H9 (cell line): ENCODE results near the gene AATK. TPM values are rescaled to one million over a fixed set of nuclear protein-coding genes. Genes with fewer than 3 reads are reported as not detected.
A peak's percentile ranks its signal among the peaks of the same experiment; 100 is the strongest.

Experiments used
- DNase-seq: peaks from one replicate; pipeline ENCODE4 v3.0.0-alpha.2; 2017
- H2AFZ ChIP-seq: one replicate; pipeline ENCODE4 v1.6.1; 2013; ENCODE audit warnings: mild to moderate bottlenecking, low read length, control low read depth, moderate library complexity
- H2AK5ac ChIP-seq: 2 replicates; pipeline ENCODE4 v1.6.1; 2013; ENCODE audit warnings: low read length, control low read depth, mixed read lengths; ENCODE audit not compliant: insufficient read length
- H2BK120ac ChIP-seq: one replicate; pipeline ENCODE4 v1.6.1; 2013; ENCODE audit warnings: low read depth, mild to moderate bottlenecking, low read length, control low read depth, inconsistent platforms; ENCODE audit not compliant: poor library complexity, severe bottlenecking
- H2BK12ac ChIP-seq: 2 replicates; pipeline ENCODE4 v1.6.1; 2013; ENCODE audit warnings: low read length, control low read depth, mixed read lengths, low read depth; ENCODE audit not compliant: insufficient read length
- H2BK15ac ChIP-seq: 2 replicates; pipeline ENCODE4 v1.6.1; 2013; ENCODE audit warnings: low read depth, low read length, control low read depth
- H2BK20ac ChIP-seq: one replicate; pipeline ENCODE4 v1.6.1; 2013; ENCODE audit warnings: low read depth, mild to moderate bottlenecking, low read length, control low read depth, inconsistent platforms; ENCODE audit not compliant: poor library complexity, severe bottlenecking
- H2BK5ac ChIP-seq: 2 replicates; pipeline ENCODE4 v1.6.1; 2013; ENCODE audit warnings: low read length, control low read depth, mixed read lengths; ENCODE audit not compliant: insufficient read length
- H3K14ac ChIP-seq: 2 replicates; pipeline ENCODE4 v1.6.1; 2013; ENCODE audit warnings: low read length, control low read depth; ENCODE audit not compliant: insufficient read depth
- H3K18ac ChIP-seq: 2 replicates; pipeline ENCODE4 v1.6.1; 2013; ENCODE audit warnings: low read depth, mild to moderate bottlenecking, mixed read lengths, low read length, control low read depth; ENCODE audit not compliant: insufficient read length
- H3K23ac ChIP-seq: 2 replicates; pipeline ENCODE4 v1.6.1; 2013; ENCODE audit warnings: low read length, control low read depth, mixed read lengths, low read depth; ENCODE audit not compliant: insufficient read length
- H3K23me2 ChIP-seq: 2 replicates; pipeline ENCODE4 v1.6.1; 2013; ENCODE audit warnings: low read depth, mild to moderate bottlenecking, mixed read lengths, low read length, control low read depth; ENCODE audit not compliant: insufficient read length, poor library complexity, severe bottlenecking
- H3K27ac ChIP-seq: 2 replicates; pipeline ENCODE4 v1.5.1; 2013; ENCODE audit warnings: low read length, control low read depth, mixed read lengths, low read depth; ENCODE audit not compliant: insufficient read length
- H3K27me3 ChIP-seq: 2 replicates; pipeline ENCODE4 v1.6.1; 2013; ENCODE audit warnings: low read length, control low read depth, inconsistent platforms; ENCODE audit not compliant: insufficient read depth
- H3K4ac ChIP-seq: 2 replicates; pipeline ENCODE4 v1.6.1; 2013; ENCODE audit warnings: low read depth, mild to moderate bottlenecking, control low read depth, inconsistent platforms, low read length, moderate library complexity
- H3K4me1 ChIP-seq: 2 replicates; pipeline ENCODE4 v1.6.1; 2013; ENCODE audit warnings: low read length, control low read depth, inconsistent platforms; ENCODE audit not compliant: insufficient read depth
- H3K4me2 ChIP-seq: 2 replicates; pipeline ENCODE4 v1.6.1; 2013; ENCODE audit warnings: low read length, control low read depth, mixed read lengths; ENCODE audit not compliant: insufficient read length, insufficient read depth
- H3K56ac ChIP-seq: 2 replicates; pipeline ENCODE4 v1.6.1; 2013; ENCODE audit warnings: low read depth, mild to moderate bottlenecking, mixed read lengths, low read length, control low read depth; ENCODE audit not compliant: insufficient read length
- H3K79me1 ChIP-seq: 2 replicates; pipeline ENCODE4 v1.6.1; 2013; ENCODE audit warnings: low read depth, mild to moderate bottlenecking, moderate library complexity, low read length, control low read depth, inconsistent platforms; ENCODE audit not compliant: insufficient read depth, poor library complexity, severe bottlenecking
- H3K79me2 ChIP-seq: 2 replicates; pipeline ENCODE4 v1.6.1; 2013; ENCODE audit warnings: low read length, control low read depth, inconsistent platforms; ENCODE audit not compliant: insufficient read depth
- H3K9ac ChIP-seq: 2 replicates; pipeline ENCODE4 v1.6.1; 2013; ENCODE audit warnings: low read length, control low read depth, mixed read lengths; ENCODE audit not compliant: insufficient read length; ENCODE audit errors: extremely low read depth
- H3K9me3 ChIP-seq: one replicate; pipeline ENCODE4 v1.6.1; 2013; ENCODE audit warnings: low read depth, low read length, inconsistent platforms; ENCODE audit not compliant: control insufficient read depth
- H3T11ph ChIP-seq: one replicate; pipeline ENCODE4 v1.6.1; 2013; ENCODE audit warnings: mild to moderate bottlenecking, low read length, control low read depth, inconsistent platforms
- H4K20me1 ChIP-seq: one replicate; pipeline ENCODE4 v1.6.1; 2013; ENCODE audit not compliant: control insufficient read depth, insufficient read length, insufficient read depth
- H4K5ac ChIP-seq: 2 replicates; pipeline ENCODE4 v1.6.1; 2013; ENCODE audit warnings: low read depth, mild to moderate bottlenecking, mixed read lengths, low read length, control low read depth; ENCODE audit not compliant: insufficient read length
- H4K8ac ChIP-seq: replicated peaks from 2 replicates; pipeline ENCODE4 v1.6.1; 2013; ENCODE audit warnings: low read length, control low read depth, mixed read lengths, low read depth; ENCODE audit not compliant: insufficient read length
- H4K91ac ChIP-seq: 2 replicates; pipeline ENCODE4 v1.6.1; 2013; ENCODE audit warnings: low read depth, mild to moderate bottlenecking, moderate library complexity, mixed read lengths, low read length, control low read depth; ENCODE audit not compliant: insufficient read length
- H3K27ac Mint-ChIP-seq, 3 experiments: 2 replicates in 2 of 3; 3 replicates in 1 of 3; pipeline ENCODE4 v1.8.0; 2020 to 2021; ENCODE audit warnings: mixed read lengths in 3 of 3, mild to moderate bottlenecking in 1 of 3, moderate library complexity in 1 of 3
- H3K27me3 Mint-ChIP-seq: 2 replicates; pipeline ENCODE4 v1.8.0; 2021; ENCODE audit warnings: low read depth, mild to moderate bottlenecking, moderate library complexity, mixed read lengths
- H3K36me3 Mint-ChIP-seq, 3 experiments: 2 replicates in 2 of 3; 3 replicates in 1 of 3; pipeline ENCODE4 v1.8.0; 2020 to 2021; ENCODE audit warnings: low read depth in 3 of 3, mixed read lengths in 3 of 3; ENCODE audit not compliant: insufficient read depth in 1 of 3
- H3K4me1 Mint-ChIP-seq, 2 experiments: 2 replicates each; pipeline ENCODE4 v1.8.0; 2020; ENCODE audit warnings: mixed read lengths in 2 of 2
- H3K4me3 Mint-ChIP-seq, 2 experiments: 2 replicates in 1 of 2; 3 replicates in 1 of 2; pipeline ENCODE4 v1.8.0; 2020 to 2021; ENCODE audit warnings: mild to moderate bottlenecking in 2 of 2, mixed read lengths in 2 of 2, moderate library complexity in 1 of 2
- H3K9me3 Mint-ChIP-seq, 2 experiments: 2 replicates in 1 of 2; 3 replicates in 1 of 2; pipeline ENCODE4 v1.8.0; 2020; ENCODE audit warnings: mild to moderate bottlenecking in 2 of 2, mixed read lengths in 2 of 2, moderate library complexity in 1 of 2
- WGBS: extraction: QIAGEN DNeasy Blood & Tissue Kit; methylation state at CpG from one replicate; pipeline ENCODE4 v1.1.7; 2013; ENCODE audit warnings: missing lambda C conversion rate, low lambda C conversion rate, mixed read lengths; ENCODE audit not compliant: insufficient read length; ENCODE audit errors: extremely low coverage; 5-methylcytosine and 5-hydroxymethylcytosine counted together
- total RNA-seq: library from RNA; stranded (reverse); gene quantifications from 2 replicates; pipeline ENCODE4 v1.2.1, GENCODE V29; 2021
- TF ChIP-seq, protein P1 (sequence below): fragments of 200-600 bp; sonication (generic); conservative IDR thresholded peaks from 3 replicates; pipeline ENCODE4 v1.8.0; 2021; ENCODE audit warnings: antibody characterized with exemption, mild to moderate bottlenecking

Gene AATK
- total RNA-seq, 1 experiment from 2014 or later, result 2.4 TPM

DNA sequence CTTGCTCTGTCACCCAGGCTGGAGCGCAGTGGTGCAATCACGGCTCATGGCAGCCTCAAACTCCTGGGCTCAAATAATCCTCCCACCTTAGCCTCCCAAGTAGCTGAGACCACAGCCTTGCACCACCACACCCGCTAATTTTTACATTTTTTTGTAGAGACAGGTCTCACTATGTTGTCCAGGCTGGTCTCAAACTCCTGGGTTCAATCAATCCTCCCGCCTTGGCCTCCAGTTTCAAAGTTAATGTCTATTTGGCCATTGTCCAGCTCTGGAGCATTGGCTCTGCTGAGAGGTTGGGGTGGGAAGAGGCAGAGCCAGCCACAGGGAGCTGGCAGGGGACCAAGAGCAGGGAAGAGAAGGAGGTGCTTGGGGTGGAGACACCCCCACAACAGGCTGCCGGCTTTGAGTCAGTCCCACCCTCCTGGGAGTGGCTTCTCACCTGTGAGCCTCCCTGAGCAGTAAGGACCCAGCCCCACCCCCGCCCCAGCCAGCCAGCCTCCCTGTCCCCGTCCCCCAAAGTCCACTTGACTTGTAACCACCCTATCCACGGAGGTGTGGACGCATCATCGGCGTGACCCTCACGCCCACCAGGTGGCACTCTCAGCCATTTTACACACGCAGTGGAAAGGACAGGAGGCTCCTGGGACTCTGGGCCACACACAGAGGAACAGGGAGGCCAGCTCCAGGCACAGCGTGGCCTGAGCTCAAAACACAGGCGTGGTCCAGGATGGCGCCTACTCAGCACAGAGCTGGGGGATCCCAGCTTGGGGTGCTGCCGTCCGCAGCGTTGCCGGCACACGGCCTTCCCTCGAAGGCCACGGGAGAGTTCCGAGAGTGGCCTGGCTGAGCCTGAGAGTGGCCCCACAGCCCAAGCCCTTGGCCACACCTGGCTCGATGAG lies 23.5 kb downstream of the AATK start:
- Histone ChIP-seq H4K8ac (no peak overlapping the region), H3K23ac (no peak overlapping the region), H3K56ac (no peak overlapping the region), H3K79me2 (no peaks in the 10 kb centered on the region), H3K79me1 (no peaks in the 10 kb centered on the region), H2BK120ac (no peak overlapping the region), H4K5ac (no peak overlapping the region), H3K27me3 (no peaks in the 10 kb centered on the region), H4K20me1 (no peaks in the 10 kb centered on the region), H3K4me2 (no peak overlapping the region), H2AFZ (no peak overlapping the region), H3K14ac (no peak overlapping the region), H3K4me1 (no peaks in the 10 kb centered on the region), H3K9ac (no peak overlapping the region), H3K18ac (no peak overlapping the region), H4K91ac (no peak overlapping the region), H2BK20ac (no peak overlapping the region), H2BK15ac (no peak overlapping the region), H2BK5ac (no peak overlapping the region), H3K4ac (no peak overlapping the region), H3K27ac (no peak overlapping the region), H3K9me3 (no peaks in the 10 kb centered on the region), H3T11ph (no peak overlapping the region), H2AK5ac (no peak overlapping the region), H3K23me2 (no peaks in the 10 kb centered on the region), H2BK12ac (no peak overlapping the region)
- peaks cover 2 to 10% of the 10 kb centered on the region in 2 experiments; a peak in 2 of 4 replicates for H3K4me1 Mint-ChIP-seq
- H3K27me3 Mint-ChIP-seq, result peaks cover 1% of the 10 kb centered on the region
- WGBS, result no CpG with 5 or more reads among the region's 25 CpGs
- TF ChIP-seq, protein P1, sequence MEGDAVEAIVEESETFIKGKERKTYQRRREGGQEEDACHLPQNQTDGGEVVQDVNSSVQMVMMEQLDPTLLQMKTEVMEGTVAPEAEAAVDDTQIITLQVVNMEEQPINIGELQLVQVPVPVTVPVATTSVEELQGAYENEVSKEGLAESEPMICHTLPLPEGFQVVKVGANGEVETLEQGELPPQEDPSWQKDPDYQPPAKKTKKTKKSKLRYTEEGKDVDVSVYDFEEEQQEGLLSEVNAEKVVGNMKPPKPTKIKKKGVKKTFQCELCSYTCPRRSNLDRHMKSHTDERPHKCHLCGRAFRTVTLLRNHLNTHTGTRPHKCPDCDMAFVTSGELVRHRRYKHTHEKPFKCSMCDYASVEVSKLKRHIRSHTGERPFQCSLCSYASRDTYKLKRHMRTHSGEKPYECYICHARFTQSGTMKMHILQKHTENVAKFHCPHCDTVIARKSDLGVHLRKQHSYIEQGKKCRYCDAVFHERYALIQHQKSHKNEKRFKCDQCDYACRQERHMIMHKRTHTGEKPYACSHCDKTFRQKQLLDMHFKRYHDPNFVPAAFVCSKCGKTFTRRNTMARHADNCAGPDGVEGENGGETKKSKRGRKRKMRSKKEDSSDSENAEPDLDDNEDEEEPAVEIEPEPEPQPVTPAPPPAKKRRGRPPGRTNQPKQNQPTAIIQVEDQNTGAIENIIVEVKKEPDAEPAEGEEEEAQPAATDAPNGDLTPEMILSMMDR, result peak; percentile 67
- peaks cover 0 to 7% (median 0%) of the 10 kb centered on the region in 3 experiments; a peak in 4 of 7 replicates for H3K36me3 Mint-ChIP-seq
- DNase-seq, result peak; percentile 89
- peaks cover 15 to 16% of the 10 kb centered on the region in 2 experiments for H3K9me3 Mint-ChIP-seq
- no peak overlapping the region for H3K27ac Mint-ChIP-seq
- H3K4me3 Mint-ChIP-seq, result peak overlapping the region in 1 of 2 experiments; percentile 12; a peak in 1 of 5 replicates
